Keratinocyte (primary cell): ENCODE measurements around the gene SEMA3A.

Source experiments
- EZH2 ChIP-seq: IDR thresholded peaks from one replicate; pipeline ENCODE4 v1.6.1; 2012; ENCODE audit warnings: inconsistent platforms, mild to moderate bottlenecking, low read length, moderate library complexity
- TF ChIP-seq, protein P1 (sequence below), 3 experiments: IDR thresholded peaks in 1 of 3; conservative IDR thresholded peaks in 1 of 3; optimal IDR thresholded peaks in 1 of 3; 2 replicates in 2 of 3; 3 replicates in 1 of 3; pipeline versions ENCODE3 to v1.5.1; 2011; ENCODE audit warnings: low read length in 3 of 3, mild to moderate bottlenecking in 3 of 3, moderate library complexity in 2 of 3, control low read depth in 1 of 3, inconsistent platforms in 1 of 3; ENCODE audit not compliant: insufficient read depth in 2 of 3; ENCODE audit errors: extremely low read depth in 1 of 3

DNA sequence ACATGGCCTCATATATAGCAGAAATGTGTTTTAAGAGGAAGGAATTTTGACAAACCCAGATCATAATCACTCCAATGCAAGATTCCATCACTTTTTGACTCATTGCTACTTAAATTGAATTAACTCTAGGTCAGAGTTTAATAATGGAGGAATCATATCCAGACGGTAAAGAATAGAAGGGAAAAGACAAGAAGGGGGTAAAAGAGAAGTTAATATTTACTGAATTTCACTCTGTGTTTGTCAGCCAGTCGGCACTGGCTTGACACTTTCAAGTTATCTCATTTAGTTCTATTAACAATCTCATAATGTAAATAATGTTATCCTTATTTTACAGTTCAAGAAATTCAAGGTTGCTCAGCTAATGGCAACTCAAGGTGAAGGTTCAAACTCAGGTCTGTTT is 147.5 kb downstream of the SEMA3A start:
- TF ChIP-seq, protein P1, sequence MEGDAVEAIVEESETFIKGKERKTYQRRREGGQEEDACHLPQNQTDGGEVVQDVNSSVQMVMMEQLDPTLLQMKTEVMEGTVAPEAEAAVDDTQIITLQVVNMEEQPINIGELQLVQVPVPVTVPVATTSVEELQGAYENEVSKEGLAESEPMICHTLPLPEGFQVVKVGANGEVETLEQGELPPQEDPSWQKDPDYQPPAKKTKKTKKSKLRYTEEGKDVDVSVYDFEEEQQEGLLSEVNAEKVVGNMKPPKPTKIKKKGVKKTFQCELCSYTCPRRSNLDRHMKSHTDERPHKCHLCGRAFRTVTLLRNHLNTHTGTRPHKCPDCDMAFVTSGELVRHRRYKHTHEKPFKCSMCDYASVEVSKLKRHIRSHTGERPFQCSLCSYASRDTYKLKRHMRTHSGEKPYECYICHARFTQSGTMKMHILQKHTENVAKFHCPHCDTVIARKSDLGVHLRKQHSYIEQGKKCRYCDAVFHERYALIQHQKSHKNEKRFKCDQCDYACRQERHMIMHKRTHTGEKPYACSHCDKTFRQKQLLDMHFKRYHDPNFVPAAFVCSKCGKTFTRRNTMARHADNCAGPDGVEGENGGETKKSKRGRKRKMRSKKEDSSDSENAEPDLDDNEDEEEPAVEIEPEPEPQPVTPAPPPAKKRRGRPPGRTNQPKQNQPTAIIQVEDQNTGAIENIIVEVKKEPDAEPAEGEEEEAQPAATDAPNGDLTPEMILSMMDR (optimal IDR thresholded peaks at IDR 0.05 in 1 of 3, IDR thresholded peaks at IDR 0.05 in 1 of 3, conservative IDR thresholded peaks at IDR 0.05 in 1 of 3; ENCODE audit: extremely low read depth in 1 of 3, insufficient read depth in 2 of 3, low read length in 3 of 3) = no peak
- TF ChIP-seq EZH2 = no peak
